H9 (cell line): ENCODE measurements around the gene BAHD1. TPM values are rescaled to one million over a fixed set of nuclear protein-coding genes. Genes with fewer than 3 reads are reported as not detected.

ENCODE experiments used
- DNase-seq: peaks from one replicate; pipeline ENCODE4 v3.0.0-alpha.2; 2017
- H2AFZ ChIP-seq: one replicate; pipeline ENCODE4 v1.6.1; 2013; ENCODE audit warnings: mild to moderate bottlenecking, low read length, control low read depth, moderate library complexity
- H2AK5ac ChIP-seq: 2 replicates; pipeline ENCODE4 v1.6.1; 2013; ENCODE audit warnings: low read length, control low read depth, mixed read lengths; ENCODE audit not compliant: insufficient read length
- H2BK120ac ChIP-seq: one replicate; pipeline ENCODE4 v1.6.1; 2013; ENCODE audit warnings: low read depth, mild to moderate bottlenecking, low read length, control low read depth, inconsistent platforms; ENCODE audit not compliant: poor library complexity, severe bottlenecking
- H2BK12ac ChIP-seq: 2 replicates; pipeline ENCODE4 v1.6.1; 2013; ENCODE audit warnings: low read length, control low read depth, mixed read lengths, low read depth; ENCODE audit not compliant: insufficient read length
- H2BK15ac ChIP-seq: 2 replicates; pipeline ENCODE4 v1.6.1; 2013; ENCODE audit warnings: low read depth, low read length, control low read depth
- H2BK20ac ChIP-seq: one replicate; pipeline ENCODE4 v1.6.1; 2013; ENCODE audit warnings: low read depth, mild to moderate bottlenecking, low read length, control low read depth, inconsistent platforms; ENCODE audit not compliant: poor library complexity, severe bottlenecking
- H2BK5ac ChIP-seq: 2 replicates; pipeline ENCODE4 v1.6.1; 2013; ENCODE audit warnings: low read length, control low read depth, mixed read lengths; ENCODE audit not compliant: insufficient read length
- H3K14ac ChIP-seq: 2 replicates; pipeline ENCODE4 v1.6.1; 2013; ENCODE audit warnings: low read length, control low read depth; ENCODE audit not compliant: insufficient read depth
- H3K18ac ChIP-seq: 2 replicates; pipeline ENCODE4 v1.6.1; 2013; ENCODE audit warnings: low read depth, mild to moderate bottlenecking, mixed read lengths, low read length, control low read depth; ENCODE audit not compliant: insufficient read length
- H3K23ac ChIP-seq: 2 replicates; pipeline ENCODE4 v1.6.1; 2013; ENCODE audit warnings: low read length, control low read depth, mixed read lengths, low read depth; ENCODE audit not compliant: insufficient read length
- H3K23me2 ChIP-seq: 2 replicates; pipeline ENCODE4 v1.6.1; 2013; ENCODE audit warnings: low read depth, mild to moderate bottlenecking, mixed read lengths, low read length, control low read depth; ENCODE audit not compliant: insufficient read length, poor library complexity, severe bottlenecking
- H3K27ac ChIP-seq: 2 replicates; pipeline ENCODE4 v1.5.1; 2013; ENCODE audit warnings: low read length, control low read depth, mixed read lengths, low read depth; ENCODE audit not compliant: insufficient read length
- H3K27me3 ChIP-seq: 2 replicates; pipeline ENCODE4 v1.6.1; 2013; ENCODE audit warnings: low read length, control low read depth, inconsistent platforms; ENCODE audit not compliant: insufficient read depth
- H3K4ac ChIP-seq: 2 replicates; pipeline ENCODE4 v1.6.1; 2013; ENCODE audit warnings: low read depth, mild to moderate bottlenecking, control low read depth, inconsistent platforms, low read length, moderate library complexity
- H3K4me1 ChIP-seq: 2 replicates; pipeline ENCODE4 v1.6.1; 2013; ENCODE audit warnings: low read length, control low read depth, inconsistent platforms; ENCODE audit not compliant: insufficient read depth
- H3K4me2 ChIP-seq: 2 replicates; pipeline ENCODE4 v1.6.1; 2013; ENCODE audit warnings: low read length, control low read depth, mixed read lengths; ENCODE audit not compliant: insufficient read length, insufficient read depth
- H3K56ac ChIP-seq: 2 replicates; pipeline ENCODE4 v1.6.1; 2013; ENCODE audit warnings: low read depth, mild to moderate bottlenecking, mixed read lengths, low read length, control low read depth; ENCODE audit not compliant: insufficient read length
- H3K79me1 ChIP-seq: 2 replicates; pipeline ENCODE4 v1.6.1; 2013; ENCODE audit warnings: low read depth, mild to moderate bottlenecking, moderate library complexity, low read length, control low read depth, inconsistent platforms; ENCODE audit not compliant: insufficient read depth, poor library complexity, severe bottlenecking
- H3K79me2 ChIP-seq: 2 replicates; pipeline ENCODE4 v1.6.1; 2013; ENCODE audit warnings: low read length, control low read depth, inconsistent platforms; ENCODE audit not compliant: insufficient read depth
- H3K9ac ChIP-seq: 2 replicates; pipeline ENCODE4 v1.6.1; 2013; ENCODE audit warnings: low read length, control low read depth, mixed read lengths; ENCODE audit not compliant: insufficient read length; ENCODE audit errors: extremely low read depth
- H3K9me3 ChIP-seq: one replicate; pipeline ENCODE4 v1.6.1; 2013; ENCODE audit warnings: low read depth, low read length, inconsistent platforms; ENCODE audit not compliant: control insufficient read depth
- H3T11ph ChIP-seq: one replicate; pipeline ENCODE4 v1.6.1; 2013; ENCODE audit warnings: mild to moderate bottlenecking, low read length, control low read depth, inconsistent platforms
- H4K20me1 ChIP-seq: one replicate; pipeline ENCODE4 v1.6.1; 2013; ENCODE audit not compliant: control insufficient read depth, insufficient read length, insufficient read depth
- H4K5ac ChIP-seq: 2 replicates; pipeline ENCODE4 v1.6.1; 2013; ENCODE audit warnings: low read depth, mild to moderate bottlenecking, mixed read lengths, low read length, control low read depth; ENCODE audit not compliant: insufficient read length
- H4K8ac ChIP-seq: replicated peaks from 2 replicates; pipeline ENCODE4 v1.6.1; 2013; ENCODE audit warnings: low read length, control low read depth, mixed read lengths, low read depth; ENCODE audit not compliant: insufficient read length
- H4K91ac ChIP-seq: 2 replicates; pipeline ENCODE4 v1.6.1; 2013; ENCODE audit warnings: low read depth, mild to moderate bottlenecking, moderate library complexity, mixed read lengths, low read length, control low read depth; ENCODE audit not compliant: insufficient read length
- H3K27ac Mint-ChIP-seq, 3 experiments: 2 replicates in 2 of 3; 3 replicates in 1 of 3; pipeline ENCODE4 v1.8.0; 2020 to 2021; ENCODE audit warnings: mixed read lengths in 3 of 3, mild to moderate bottlenecking in 1 of 3, moderate library complexity in 1 of 3
- H3K27me3 Mint-ChIP-seq: 2 replicates; pipeline ENCODE4 v1.8.0; 2021; ENCODE audit warnings: low read depth, mild to moderate bottlenecking, moderate library complexity, mixed read lengths
- H3K36me3 Mint-ChIP-seq, 3 experiments: 2 replicates in 2 of 3; 3 replicates in 1 of 3; pipeline ENCODE4 v1.8.0; 2020 to 2021; ENCODE audit warnings: low read depth in 3 of 3, mixed read lengths in 3 of 3; ENCODE audit not compliant: insufficient read depth in 1 of 3
- H3K4me1 Mint-ChIP-seq, 2 experiments: 2 replicates each; pipeline ENCODE4 v1.8.0; 2020; ENCODE audit warnings: mixed read lengths in 2 of 2
- H3K4me3 Mint-ChIP-seq, 2 experiments: 2 replicates in 1 of 2; 3 replicates in 1 of 2; pipeline ENCODE4 v1.8.0; 2020 to 2021; ENCODE audit warnings: mild to moderate bottlenecking in 2 of 2, mixed read lengths in 2 of 2, moderate library complexity in 1 of 2
- H3K9me3 Mint-ChIP-seq, 2 experiments: 2 replicates in 1 of 2; 3 replicates in 1 of 2; pipeline ENCODE4 v1.8.0; 2020; ENCODE audit warnings: mild to moderate bottlenecking in 2 of 2, mixed read lengths in 2 of 2, moderate library complexity in 1 of 2
- CTCF ChIP-seq: fragments of 200-600 bp; sonication (generic); conservative IDR thresholded peaks from 3 replicates; pipeline ENCODE4 v1.8.0; 2021; ENCODE audit warnings: antibody characterized with exemption, mild to moderate bottlenecking
- WGBS: extraction: QIAGEN DNeasy Blood & Tissue Kit; methylation state at CpG from one replicate; pipeline ENCODE4 v1.1.7; 2013; ENCODE audit warnings: missing lambda C conversion rate, low lambda C conversion rate, mixed read lengths; ENCODE audit not compliant: insufficient read length; ENCODE audit errors: extremely low coverage; 5-methylcytosine and 5-hydroxymethylcytosine counted together
- total RNA-seq: library from RNA; stranded (reverse); gene quantifications from 2 replicates; pipeline ENCODE4 v1.2.1, GENCODE V29; 2021

Gene BAHD1
- total RNA-seq, 1 experiment from 2014 or later = 54.1 TPM

- H2BK5ac ChIP-seq = no peak overlapping the region
- H3K14ac ChIP-seq = no peak overlapping the region
- no peak overlapping the region for H3K23ac ChIP-seq
- no peak overlapping the region for H3T11ph ChIP-seq
- no peak overlapping the region for H2BK120ac ChIP-seq
- peaks cover 8% of the 10 kb centered on the region; the same call in 1 of the 2 replicates for H3K79me2 ChIP-seq
- H3K4me3 Mint-ChIP-seq = no peak overlapping the region
- no peaks in the 10 kb centered on the region for H3K9me3 ChIP-seq
- no peak overlapping the region for H3K4ac ChIP-seq
- no peak overlapping the region for H4K91ac ChIP-seq
- no peak overlapping the region for H4K5ac ChIP-seq
- H3K27ac Mint-ChIP-seq = no peak overlapping the region
- no peak overlapping the region for H2BK20ac ChIP-seq
- H3K56ac ChIP-seq = no peak overlapping the region
- H3K27ac ChIP-seq = no peak overlapping the region
- DNase-seq = no peak
- no peaks in the 10 kb centered on the region for H3K27me3 ChIP-seq
- H2BK15ac ChIP-seq = no peak overlapping the region
- H3K36me3 Mint-ChIP-seq = peaks cover 16 to 62% (median 43%) of the 10 kb centered on the region in 3 experiments; a peak in 6 of 7 replicates
- WGBS = no CpG with 5 or more reads among the region's 2 CpGs
- H3K27me3 Mint-ChIP-seq = no peaks in the 10 kb centered on the region
- no peak overlapping the region for H2AFZ ChIP-seq
- no peak overlapping the region for H3K18ac ChIP-seq
- no peak overlapping the region for H3K9ac ChIP-seq
- no peaks in the 10 kb centered on the region for H4K20me1 ChIP-seq
- H3K4me1 ChIP-seq = no peaks in the 10 kb centered on the region
- H3K23me2 ChIP-seq = no peaks in the 10 kb centered on the region
- no peak overlapping the region for H4K8ac ChIP-seq
- H3K4me2 ChIP-seq = no peak overlapping the region
- no peak overlapping the region for H2BK12ac ChIP-seq
- H3K79me1 ChIP-seq = peaks cover 10% of the 10 kb centered on the region
- peaks cover 12 to 14% of the 10 kb centered on the region in 2 experiments for H3K4me1 Mint-ChIP-seq
- H2AK5ac ChIP-seq = no peak overlapping the region
- no peaks in the 10 kb centered on the region for H3K9me3 Mint-ChIP-seq
- no peak for TF ChIP-seq CTCF
Observed at GRCh38 chr15:40460404-40460803, 19.7 kb downstream of the BAHD1 start.
